ENCODE results near the gene SMARCD1.
A peak's percentile ranks its signal among the peaks of the same experiment; 100 is the strongest.
"Not testable (repeated sequence)": the region's sequence is repeated elsewhere in the genome, so short reads cannot be mapped to it uniquely, and the experiment has no call there.

The SMARCD1 gene

GRCh38 chr12:50077099-50077498 is 8.0 kb upstream of the SMARCD1 start:
- DNase-seq (ENCODE audit: low spot score), result no peak

GRCh38 chr12:50078281-50078680 is 6.9 kb upstream of the SMARCD1 start:
- no peak for DNase-seq (ENCODE audit: low spot score)

GRCh38 chr12:50079771-50080170 is 5.4 kb upstream of the SMARCD1 start:
- no peak for DNase-seq (ENCODE audit: low spot score)

GRCh38 chr12:50081096-50081808 is 3.9 kb upstream of the SMARCD1 start:
- DNase-seq (ENCODE audit: low spot score), result no peak

GRCh38 chr12:50082644-50083043 is 2.5 kb upstream of the SMARCD1 start:
- no peak for DNase-seq (ENCODE audit: low spot score)

GRCh38 chr12:50083301-50083700 is 1.8 kb upstream of the SMARCD1 start:
- DNase-seq (ENCODE audit: low spot score), result no peak

- not testable (repeated sequence) for DNase-seq (ENCODE audit: low spot score)
Observed at GRCh38 chr12:50084409-50084774, 750 bp upstream of the SMARCD1 start.

- DNase-seq (ENCODE audit: low spot score), result no peak
Observed at GRCh38 chr12:50085615-50086072, 502 bp downstream of the SMARCD1 start.

GRCh38 chr12:50086148-50086547 is 1.0 kb downstream of the SMARCD1 start:
- no peak for DNase-seq (ENCODE audit: low spot score)

GRCh38 chr12:50087151-50087550 is 2.0 kb downstream of the SMARCD1 start:
- no peak for DNase-seq (ENCODE audit: low spot score)

GRCh38 chr12:50087995-50088394 is 2.9 kb downstream of the SMARCD1 start:
- no peak for DNase-seq (ENCODE audit: low spot score)

- DNase-seq (ENCODE audit: low spot score), result peak; percentile 80
Observed at GRCh38 chr12:50088577-50089335, 3.6 kb downstream of the SMARCD1 start.

- DNase-seq (ENCODE audit: low spot score), result no peak
Observed at GRCh38 chr12:50089730-50090129, 4.6 kb downstream of the SMARCD1 start.

- DNase-seq (ENCODE audit: low spot score), result no peak
Observed at GRCh38 chr12:50090391-50090790, 5.2 kb downstream of the SMARCD1 start.

GRCh38 chr12:50097952-50098351 is 12.8 kb downstream of the SMARCD1 start:
- no peak for DNase-seq (ENCODE audit: low spot score)

- DNase-seq (ENCODE audit: low spot score), result no peak
Observed at GRCh38 chr12:50099302-50100008, 14.3 kb downstream of the SMARCD1 start.

GRCh38 chr12:50100561-50100960 is 15.4 kb downstream of the SMARCD1 start:
- DNase-seq (ENCODE audit: low spot score), result no peak

GRCh38 chr12:50101663-50102062 is 16.5 kb downstream of the SMARCD1 start:
- no peak for DNase-seq (ENCODE audit: low spot score)

- no peak for DNase-seq (ENCODE audit: low spot score)
Observed at GRCh38 chr12:50102131-50102531, 17.0 kb downstream of the SMARCD1 start.

- DNase-seq (ENCODE audit: low spot score), result no peak
Observed at GRCh38 chr12:50102646-50103309, 17.6 kb downstream of the SMARCD1 start.

GRCh38 chr12:50103351-50103750 is 18.2 kb downstream of the SMARCD1 start:
- DNase-seq (ENCODE audit: low spot score), result no peak

GRCh38 chr12:50103767-50104321 is 18.7 kb downstream of the SMARCD1 start, which contains the start of gene GPD1:
Gene GPD1 (plus strand): TSS chr12:50104008. CDS start chr12:50104051, 43 bp downstream.
- peak; percentile 76 for DNase-seq (ENCODE audit: low spot score)
